H9 (cell line): Measurements from ENCODE around the gene CACNB2. TPM values are rescaled to one million over a fixed set of nuclear protein-coding genes. Genes with fewer than 3 reads are reported as not detected.

Source experiments
- DNase-seq: peaks from one replicate; pipeline ENCODE4 v3.0.0-alpha.2; 2017
- H2AFZ ChIP-seq: one replicate; pipeline ENCODE4 v1.6.1; 2013; ENCODE audit warnings: mild to moderate bottlenecking, low read length, control low read depth, moderate library complexity
- H2AK5ac ChIP-seq: 2 replicates; pipeline ENCODE4 v1.6.1; 2013; ENCODE audit warnings: low read length, control low read depth, mixed read lengths; ENCODE audit not compliant: insufficient read length
- H2BK120ac ChIP-seq: one replicate; pipeline ENCODE4 v1.6.1; 2013; ENCODE audit warnings: low read depth, mild to moderate bottlenecking, low read length, control low read depth, inconsistent platforms; ENCODE audit not compliant: poor library complexity, severe bottlenecking
- H2BK12ac ChIP-seq: 2 replicates; pipeline ENCODE4 v1.6.1; 2013; ENCODE audit warnings: low read length, control low read depth, mixed read lengths, low read depth; ENCODE audit not compliant: insufficient read length
- H2BK15ac ChIP-seq: 2 replicates; pipeline ENCODE4 v1.6.1; 2013; ENCODE audit warnings: low read depth, low read length, control low read depth
- H2BK20ac ChIP-seq: one replicate; pipeline ENCODE4 v1.6.1; 2013; ENCODE audit warnings: low read depth, mild to moderate bottlenecking, low read length, control low read depth, inconsistent platforms; ENCODE audit not compliant: poor library complexity, severe bottlenecking
- H2BK5ac ChIP-seq: 2 replicates; pipeline ENCODE4 v1.6.1; 2013; ENCODE audit warnings: low read length, control low read depth, mixed read lengths; ENCODE audit not compliant: insufficient read length
- H3K14ac ChIP-seq: 2 replicates; pipeline ENCODE4 v1.6.1; 2013; ENCODE audit warnings: low read length, control low read depth; ENCODE audit not compliant: insufficient read depth
- H3K18ac ChIP-seq: 2 replicates; pipeline ENCODE4 v1.6.1; 2013; ENCODE audit warnings: low read depth, mild to moderate bottlenecking, mixed read lengths, low read length, control low read depth; ENCODE audit not compliant: insufficient read length
- H3K23ac ChIP-seq: 2 replicates; pipeline ENCODE4 v1.6.1; 2013; ENCODE audit warnings: low read length, control low read depth, mixed read lengths, low read depth; ENCODE audit not compliant: insufficient read length
- H3K23me2 ChIP-seq: 2 replicates; pipeline ENCODE4 v1.6.1; 2013; ENCODE audit warnings: low read depth, mild to moderate bottlenecking, mixed read lengths, low read length, control low read depth; ENCODE audit not compliant: insufficient read length, poor library complexity, severe bottlenecking
- H3K27ac ChIP-seq: 2 replicates; pipeline ENCODE4 v1.5.1; 2013; ENCODE audit warnings: low read length, control low read depth, mixed read lengths, low read depth; ENCODE audit not compliant: insufficient read length
- H3K27me3 ChIP-seq: 2 replicates; pipeline ENCODE4 v1.6.1; 2013; ENCODE audit warnings: low read length, control low read depth, inconsistent platforms; ENCODE audit not compliant: insufficient read depth
- H3K4ac ChIP-seq: 2 replicates; pipeline ENCODE4 v1.6.1; 2013; ENCODE audit warnings: low read depth, mild to moderate bottlenecking, control low read depth, inconsistent platforms, low read length, moderate library complexity
- H3K4me1 ChIP-seq: 2 replicates; pipeline ENCODE4 v1.6.1; 2013; ENCODE audit warnings: low read length, control low read depth, inconsistent platforms; ENCODE audit not compliant: insufficient read depth
- H3K4me2 ChIP-seq: 2 replicates; pipeline ENCODE4 v1.6.1; 2013; ENCODE audit warnings: low read length, control low read depth, mixed read lengths; ENCODE audit not compliant: insufficient read length, insufficient read depth
- H3K56ac ChIP-seq: 2 replicates; pipeline ENCODE4 v1.6.1; 2013; ENCODE audit warnings: low read depth, mild to moderate bottlenecking, mixed read lengths, low read length, control low read depth; ENCODE audit not compliant: insufficient read length
- H3K79me1 ChIP-seq: 2 replicates; pipeline ENCODE4 v1.6.1; 2013; ENCODE audit warnings: low read depth, mild to moderate bottlenecking, moderate library complexity, low read length, control low read depth, inconsistent platforms; ENCODE audit not compliant: insufficient read depth, poor library complexity, severe bottlenecking
- H3K79me2 ChIP-seq: 2 replicates; pipeline ENCODE4 v1.6.1; 2013; ENCODE audit warnings: low read length, control low read depth, inconsistent platforms; ENCODE audit not compliant: insufficient read depth
- H3K9ac ChIP-seq: 2 replicates; pipeline ENCODE4 v1.6.1; 2013; ENCODE audit warnings: low read length, control low read depth, mixed read lengths; ENCODE audit not compliant: insufficient read length; ENCODE audit errors: extremely low read depth
- H3K9me3 ChIP-seq: one replicate; pipeline ENCODE4 v1.6.1; 2013; ENCODE audit warnings: low read depth, low read length, inconsistent platforms; ENCODE audit not compliant: control insufficient read depth
- H3T11ph ChIP-seq: one replicate; pipeline ENCODE4 v1.6.1; 2013; ENCODE audit warnings: mild to moderate bottlenecking, low read length, control low read depth, inconsistent platforms
- H4K20me1 ChIP-seq: one replicate; pipeline ENCODE4 v1.6.1; 2013; ENCODE audit not compliant: control insufficient read depth, insufficient read length, insufficient read depth
- H4K5ac ChIP-seq: 2 replicates; pipeline ENCODE4 v1.6.1; 2013; ENCODE audit warnings: low read depth, mild to moderate bottlenecking, mixed read lengths, low read length, control low read depth; ENCODE audit not compliant: insufficient read length
- H4K8ac ChIP-seq: replicated peaks from 2 replicates; pipeline ENCODE4 v1.6.1; 2013; ENCODE audit warnings: low read length, control low read depth, mixed read lengths, low read depth; ENCODE audit not compliant: insufficient read length
- H4K91ac ChIP-seq: 2 replicates; pipeline ENCODE4 v1.6.1; 2013; ENCODE audit warnings: low read depth, mild to moderate bottlenecking, moderate library complexity, mixed read lengths, low read length, control low read depth; ENCODE audit not compliant: insufficient read length
- H3K27ac Mint-ChIP-seq, 3 experiments: 2 replicates in 2 of 3; 3 replicates in 1 of 3; pipeline ENCODE4 v1.8.0; 2020 to 2021; ENCODE audit warnings: mixed read lengths in 3 of 3, mild to moderate bottlenecking in 1 of 3, moderate library complexity in 1 of 3
- H3K27me3 Mint-ChIP-seq: 2 replicates; pipeline ENCODE4 v1.8.0; 2021; ENCODE audit warnings: low read depth, mild to moderate bottlenecking, moderate library complexity, mixed read lengths
- H3K36me3 Mint-ChIP-seq, 3 experiments: 2 replicates in 2 of 3; 3 replicates in 1 of 3; pipeline ENCODE4 v1.8.0; 2020 to 2021; ENCODE audit warnings: low read depth in 3 of 3, mixed read lengths in 3 of 3; ENCODE audit not compliant: insufficient read depth in 1 of 3
- H3K4me1 Mint-ChIP-seq, 2 experiments: 2 replicates each; pipeline ENCODE4 v1.8.0; 2020; ENCODE audit warnings: mixed read lengths in 2 of 2
- H3K4me3 Mint-ChIP-seq, 2 experiments: 2 replicates in 1 of 2; 3 replicates in 1 of 2; pipeline ENCODE4 v1.8.0; 2020 to 2021; ENCODE audit warnings: mild to moderate bottlenecking in 2 of 2, mixed read lengths in 2 of 2, moderate library complexity in 1 of 2
- H3K9me3 Mint-ChIP-seq, 2 experiments: 2 replicates in 1 of 2; 3 replicates in 1 of 2; pipeline ENCODE4 v1.8.0; 2020; ENCODE audit warnings: mild to moderate bottlenecking in 2 of 2, mixed read lengths in 2 of 2, moderate library complexity in 1 of 2
- WGBS: extraction: QIAGEN DNeasy Blood & Tissue Kit; methylation state at CpG from one replicate; pipeline ENCODE4 v1.1.7; 2013; ENCODE audit warnings: missing lambda C conversion rate, low lambda C conversion rate, mixed read lengths; ENCODE audit not compliant: insufficient read length; ENCODE audit errors: extremely low coverage; 5-methylcytosine and 5-hydroxymethylcytosine counted together
- total RNA-seq: library from RNA; stranded (reverse); gene quantifications from 2 replicates; pipeline ENCODE4 v1.2.1, GENCODE V29; 2021
- TF ChIP-seq, protein P1 (sequence below): fragments of 200-600 bp; sonication (generic); conservative IDR thresholded peaks from 3 replicates; pipeline ENCODE4 v1.8.0; 2021; ENCODE audit warnings: antibody characterized with exemption, mild to moderate bottlenecking

Gene CACNB2
- total RNA-seq, 1 experiment from 2014 or later, result 2.6 TPM

DNA sequence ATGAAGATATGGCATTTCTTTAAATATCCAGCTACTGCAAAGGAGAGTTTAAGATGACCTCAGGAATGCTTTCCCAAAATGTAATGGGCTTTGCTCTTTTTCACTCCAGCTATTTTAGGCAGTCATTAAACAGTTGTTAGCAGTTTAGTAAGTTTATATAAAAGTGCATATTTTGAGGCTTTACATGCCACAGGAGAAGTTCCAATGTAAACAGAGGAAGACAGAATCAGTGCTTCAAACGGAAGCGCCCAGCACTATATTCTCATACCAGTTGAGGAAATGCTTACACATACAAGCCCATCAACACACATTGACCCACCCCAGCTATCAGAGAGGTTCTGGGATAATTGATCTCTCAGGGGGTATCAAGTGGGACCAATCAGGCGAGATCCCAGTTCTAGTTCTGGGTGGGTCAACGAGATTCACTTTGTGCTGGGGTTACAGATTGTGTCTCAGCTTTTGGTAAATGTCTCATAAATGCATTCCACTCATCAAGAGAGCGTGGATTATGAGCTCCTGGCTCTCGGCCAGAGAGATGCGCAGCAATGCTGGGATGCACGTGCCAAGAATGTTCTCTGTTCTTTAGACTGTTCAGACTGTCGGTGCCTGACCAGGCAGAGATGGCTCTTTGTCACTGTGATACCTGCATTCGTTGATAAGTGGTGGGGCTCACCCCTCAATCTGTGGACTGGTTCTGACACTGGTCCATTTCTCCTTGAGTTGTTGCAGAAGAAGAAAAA lies 55.0 kb downstream of the CACNB2 start:
- Histone ChIP-seq H3K23ac (no peak overlapping the region), H3K27ac (no peak overlapping the region), H3K4me1 (peaks cover 2% of the 10 kb centered on the region; the same call in 1 of the 2 replicates), H3K27me3 (no peaks in the 10 kb centered on the region), H2BK120ac (no peak overlapping the region), H3K18ac (no peak overlapping the region), H2BK15ac (no peak overlapping the region), H2BK5ac (no peak overlapping the region), H4K8ac (no peak overlapping the region), H3K9me3 (no peaks in the 10 kb centered on the region), H4K5ac (no peak overlapping the region), H4K91ac (no peak overlapping the region), H3K9ac (no peak overlapping the region), H4K20me1 (no peaks in the 10 kb centered on the region), H3K4me2 (no peak overlapping the region), H3K14ac (no peak overlapping the region), H2AK5ac (no peak overlapping the region), H3K4ac (no peak overlapping the region), H3T11ph (no peak overlapping the region), H3K23me2 (no peaks in the 10 kb centered on the region), H2AFZ (no peak overlapping the region), H3K56ac (no peak overlapping the region), H2BK12ac (no peak overlapping the region), H3K79me2 (no peaks in the 10 kb centered on the region), H3K79me1 (no peaks in the 10 kb centered on the region), H2BK20ac (no peak overlapping the region)
- H3K27me3 Mint-ChIP-seq, result no peaks in the 10 kb centered on the region
- no peaks in the 10 kb centered on the region for H3K9me3 Mint-ChIP-seq
- H3K36me3 Mint-ChIP-seq, result peaks cover 0 to 2% (median 0%) of the 10 kb centered on the region in 3 experiments; a peak in 2 of 7 replicates
- DNase-seq, result no peak
- TF ChIP-seq, protein P1, sequence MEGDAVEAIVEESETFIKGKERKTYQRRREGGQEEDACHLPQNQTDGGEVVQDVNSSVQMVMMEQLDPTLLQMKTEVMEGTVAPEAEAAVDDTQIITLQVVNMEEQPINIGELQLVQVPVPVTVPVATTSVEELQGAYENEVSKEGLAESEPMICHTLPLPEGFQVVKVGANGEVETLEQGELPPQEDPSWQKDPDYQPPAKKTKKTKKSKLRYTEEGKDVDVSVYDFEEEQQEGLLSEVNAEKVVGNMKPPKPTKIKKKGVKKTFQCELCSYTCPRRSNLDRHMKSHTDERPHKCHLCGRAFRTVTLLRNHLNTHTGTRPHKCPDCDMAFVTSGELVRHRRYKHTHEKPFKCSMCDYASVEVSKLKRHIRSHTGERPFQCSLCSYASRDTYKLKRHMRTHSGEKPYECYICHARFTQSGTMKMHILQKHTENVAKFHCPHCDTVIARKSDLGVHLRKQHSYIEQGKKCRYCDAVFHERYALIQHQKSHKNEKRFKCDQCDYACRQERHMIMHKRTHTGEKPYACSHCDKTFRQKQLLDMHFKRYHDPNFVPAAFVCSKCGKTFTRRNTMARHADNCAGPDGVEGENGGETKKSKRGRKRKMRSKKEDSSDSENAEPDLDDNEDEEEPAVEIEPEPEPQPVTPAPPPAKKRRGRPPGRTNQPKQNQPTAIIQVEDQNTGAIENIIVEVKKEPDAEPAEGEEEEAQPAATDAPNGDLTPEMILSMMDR, result no peak
- H3K4me3 Mint-ChIP-seq, result no peak overlapping the region
- peaks cover 18 to 19% of the 10 kb centered on the region in 2 experiments for H3K4me1 Mint-ChIP-seq
- WGBS, result no CpG with 5 or more reads among the region's 10 CpGs
- no peak overlapping the region for H3K27ac Mint-ChIP-seq
